Esophagus muscularis mucosa (tissue), 4 donors: ENCODE data around the gene USE1. TPM values are rescaled to one million over a fixed set of nuclear protein-coding genes. Genes with fewer than 3 reads are reported as not detected.

Experiments
- DNase-seq: peaks from one replicate; pipeline ENCODE4 v3.0.0-alpha.2; 2017; ENCODE audit errors: extremely low spot score
- H3K27ac ChIP-seq, 4 donors: fragments of 200-600 bp; sonication (generic); replicated peaks in 1 of 4; 1 replicate in 3 of 4; 2 replicates in 1 of 4; pipeline ENCODE4 v1.5.1; 2016 to 2019; ENCODE audit warnings: mild to moderate bottlenecking in 1 of 4
- H3K27me3 ChIP-seq, 4 donors: fragments of 200-600 bp; sonication (generic); one replicate each; pipeline versions ENCODE4 v1.5.1 to v1.6.0; 2016 to 2019
- H3K36me3 ChIP-seq, 4 donors: fragments of 200-600 bp; sonication (generic); one replicate each; pipeline ENCODE4 v1.5.1; 2016 to 2019
- H3K4me1 ChIP-seq, 4 donors: fragments of 200-600 bp; sonication (generic); one replicate each; pipeline ENCODE4 v1.5.1; 2016 to 2019
- H3K4me3 ChIP-seq, 4 donors: fragments of 200-600 bp; sonication (generic); 1 replicate in 2 of 4; 2 replicates in 2 of 4; pipeline ENCODE4 v1.5.1; 2016 to 2019; ENCODE audit warnings: mild to moderate bottlenecking in 4 of 4, moderate library complexity in 1 of 4
- H3K9me3 ChIP-seq, 4 donors: fragments of 200-600 bp; sonication (generic); 1 replicate in 3 of 4; 2 replicates in 1 of 4; pipeline ENCODE4 v1.5.1; 2016 to 2019
- EP300 ChIP-seq: sonication (generic); formaldehyde crosslinking; IDR thresholded peaks from one replicate; pipeline ENCODE4 v1.6.1; 2017; ENCODE audit warnings: antibody characterized with exemption
- POLR2A ChIP-seq: fragments of 450-650 bp; IDR thresholded peaks from one replicate; pipeline ENCODE4 v1.6.1; 2017; ENCODE audit warnings: antibody characterized with exemption, moderate library complexity, mild to moderate bottlenecking, low read depth
- POLR2AphosphoS5 ChIP-seq, 2 donors: sonication (generic); formaldehyde crosslinking; IDR thresholded peaks; one replicate each; pipeline ENCODE4 v1.6.1; 2017; ENCODE audit warnings: antibody characterized with exemption in 2 of 2
- WGBS: methylation state at CpG from one replicate; pipeline ENCODE4 v1.1.5; 2018; 5-methylcytosine and 5-hydroxymethylcytosine counted together
- intact Hi-C: fragments of 100-400 bp; cut with DNase I; formaldehyde crosslinking; loops from one replicate; pipeline ENCODE4 v1.15.1; 2023
- total RNA-seq, 4 donors: library from RNA; depleted of rRNA; stranded (reverse); fragments of >200 nt; gene quantifications; one replicate each; pipeline versions ENCODE4 v1.1.0 to v1.2.1, GENCODE V29; 2016
- TF ChIP-seq, protein P1 (sequence below), 3 experiments: fragments of 200-600 bp in 2 of 3; fragments of 450-650 bp in 1 of 3; sonication (generic) in 2 of 3; IDR thresholded peaks; one replicate each; pipeline ENCODE4 v1.5.1; 2017 to 2019; ENCODE audit warnings: antibody characterized with exemption in 3 of 3, mild to moderate bottlenecking in 2 of 3, moderate library complexity in 1 of 3

The USE1 gene
- total RNA-seq, 4 donors from 2014 or later = 20.7 to 26.2 (median 21.3) TPM

DNA sequence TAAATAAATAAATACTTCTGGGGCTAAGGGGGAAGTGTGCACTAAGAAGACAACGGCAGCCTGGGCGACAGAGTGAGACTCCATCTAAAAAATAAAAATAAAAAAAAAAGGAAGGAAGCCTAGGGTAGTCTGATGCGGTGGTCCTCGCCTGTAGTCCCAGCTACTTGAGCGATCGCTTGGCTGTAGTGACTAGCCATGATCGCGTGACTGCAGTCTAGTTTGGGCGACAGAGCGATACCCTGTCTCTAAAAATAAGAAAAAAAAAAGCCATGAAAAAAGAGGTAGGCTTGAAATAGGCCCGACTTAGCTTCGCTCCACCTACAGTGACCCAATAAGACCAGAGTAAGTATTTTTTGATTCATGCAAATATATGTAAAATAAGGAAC is 51.4 kb downstream of the USE1 start:
- no peak for DNase-seq
- intact Hi-C loops = no loop called here
- Histone ChIP-seq H3K4me1 (peaks cover 12 to 17% (median 14%) of the 10 kb centered on the region in 4 donors), H3K9me3 (no peaks in the 10 kb centered on the region), H3K27me3 (no peaks in the 10 kb centered on the region), H3K27ac (peak overlapping the region; percentile 71 to 84 (median 82)), H3K4me3 (peak overlapping the region in 2 of 4 donors; percentile 73 to 95), H3K36me3 (peaks cover 20 to 31% (median 29%) of the 10 kb centered on the region in 4 donors)
- TF ChIP-seq POLR2AphosphoS5 (IDR thresholded peaks at IDR 0.05) = no peak
- TF ChIP-seq, protein P1, sequence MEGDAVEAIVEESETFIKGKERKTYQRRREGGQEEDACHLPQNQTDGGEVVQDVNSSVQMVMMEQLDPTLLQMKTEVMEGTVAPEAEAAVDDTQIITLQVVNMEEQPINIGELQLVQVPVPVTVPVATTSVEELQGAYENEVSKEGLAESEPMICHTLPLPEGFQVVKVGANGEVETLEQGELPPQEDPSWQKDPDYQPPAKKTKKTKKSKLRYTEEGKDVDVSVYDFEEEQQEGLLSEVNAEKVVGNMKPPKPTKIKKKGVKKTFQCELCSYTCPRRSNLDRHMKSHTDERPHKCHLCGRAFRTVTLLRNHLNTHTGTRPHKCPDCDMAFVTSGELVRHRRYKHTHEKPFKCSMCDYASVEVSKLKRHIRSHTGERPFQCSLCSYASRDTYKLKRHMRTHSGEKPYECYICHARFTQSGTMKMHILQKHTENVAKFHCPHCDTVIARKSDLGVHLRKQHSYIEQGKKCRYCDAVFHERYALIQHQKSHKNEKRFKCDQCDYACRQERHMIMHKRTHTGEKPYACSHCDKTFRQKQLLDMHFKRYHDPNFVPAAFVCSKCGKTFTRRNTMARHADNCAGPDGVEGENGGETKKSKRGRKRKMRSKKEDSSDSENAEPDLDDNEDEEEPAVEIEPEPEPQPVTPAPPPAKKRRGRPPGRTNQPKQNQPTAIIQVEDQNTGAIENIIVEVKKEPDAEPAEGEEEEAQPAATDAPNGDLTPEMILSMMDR (IDR thresholded peaks at IDR 0.05) = no peak
- TF ChIP-seq POLR2A = no peak
- no peak for TF ChIP-seq EP300
- 68% methylated on average over 12 of the region's 12 CpGs for WGBS

DNA sequence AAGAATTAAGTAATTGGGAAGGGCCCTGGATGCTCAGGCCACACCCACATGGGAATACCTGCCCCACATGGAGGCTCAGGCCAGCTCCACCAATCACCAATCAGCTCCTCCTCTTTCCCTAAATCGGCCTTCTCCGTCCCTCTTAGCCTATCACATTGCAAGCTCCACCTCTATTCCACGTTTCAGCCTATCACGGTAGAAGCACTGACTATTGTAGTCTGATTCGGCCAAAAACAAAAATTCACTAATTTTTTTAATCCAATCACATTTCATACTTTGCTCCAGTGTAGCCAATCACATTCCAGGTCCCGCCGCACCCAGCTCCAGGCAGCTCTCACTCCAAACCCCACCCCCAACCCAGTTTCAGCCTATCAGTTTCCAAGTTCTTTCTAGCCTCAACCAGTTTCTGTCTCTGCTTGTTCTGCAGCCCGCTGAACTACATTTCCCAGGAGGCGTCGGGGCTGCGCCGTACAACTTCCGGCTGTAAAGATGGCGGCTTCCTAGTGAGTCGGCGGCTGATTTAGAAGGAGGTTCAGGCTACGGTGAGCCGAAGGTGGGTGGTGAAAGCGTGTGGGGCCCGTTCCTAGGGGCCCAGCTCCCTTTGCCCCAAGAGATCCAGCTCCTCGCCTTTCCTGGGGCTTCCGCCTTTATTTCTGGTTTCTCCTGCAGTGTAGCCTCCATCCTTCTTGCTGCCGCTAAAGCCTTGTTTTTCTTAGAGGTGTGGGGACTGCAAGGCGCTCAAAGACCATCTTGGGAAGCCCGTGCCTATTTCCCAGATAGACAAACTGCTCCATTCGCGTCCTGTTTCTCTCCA is 52.0 kb downstream of the USE1 start, which contains the start of gene BABAM1:
Gene BABAM1 (plus strand): TSS at position 469 of the 814 bp plus-strand sequence. CDS start 1,364 bp downstream, outside the sequence.
- H3K36me3 ChIP-seq = peaks cover 26 to 37% (median 34%) of the 10 kb centered on the region in 4 donors
- WGBS = under 1% methylated on average over 27 of the region's 27 CpGs
- H3K27ac ChIP-seq = peak within 1 kb of the TSS; percentile 71 to 84 (median 82)
- H3K9me3 ChIP-seq = no peaks in the 10 kb centered on the region
- H3K4me1 ChIP-seq = peaks cover 12 to 17% (median 14%) of the 10 kb centered on the region in 4 donors
- peak within 1 kb of the TSS; percentile 73 to 95 (median 75) for H3K4me3 ChIP-seq
- TF ChIP-seq POLR2AphosphoS5 (IDR thresholded peaks at IDR 0.05) (peak; percentile 79 to 87), EP300 (no peak)
- TF ChIP-seq, protein P1 (IDR thresholded peaks at IDR 0.05) = peak in 1 of 3 experiments; percentile 33
- peak; percentile 99 for DNase-seq
- intact Hi-C loops = no loop called here
- no peaks in the 10 kb centered on the region for H3K27me3 ChIP-seq

DNA sequence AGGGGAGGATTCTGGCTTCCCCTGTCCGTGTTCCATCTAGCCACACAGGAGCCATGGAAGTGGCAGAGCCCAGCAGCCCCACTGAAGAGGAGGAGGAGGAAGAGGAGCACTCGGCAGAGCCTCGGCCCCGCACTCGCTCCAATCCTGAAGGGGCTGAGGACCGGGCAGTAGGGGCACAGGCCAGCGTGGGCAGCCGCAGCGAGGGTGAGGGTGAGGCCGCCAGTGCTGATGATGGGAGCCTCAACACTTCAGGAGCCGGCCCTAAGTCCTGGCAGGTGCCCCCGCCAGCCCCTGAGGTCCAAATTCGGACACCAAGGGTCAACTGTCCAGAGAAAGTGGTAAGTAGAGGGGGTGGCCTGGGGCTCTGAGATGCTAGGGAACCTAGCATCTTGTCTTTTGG is 53.6 kb downstream of the USE1 start:
- no peak for DNase-seq
- Histone ChIP-seq H3K4me3 (no peak overlapping the region), H3K9me3 (no peaks in the 10 kb centered on the region), H3K4me1 (peaks cover 12 to 17% (median 14%) of the 10 kb centered on the region in 4 donors), H3K36me3 (peaks cover 40 to 53% (median 49%) of the 10 kb centered on the region in 4 donors), H3K27me3 (no peaks in the 10 kb centered on the region), H3K27ac (no peak overlapping the region)
- intact Hi-C loops = no loop called here
- TF ChIP-seq POLR2AphosphoS5 (IDR thresholded peaks at IDR 0.05) (no peak), POLR2A (no peak), EP300 (no peak)
- TF ChIP-seq, protein P1 (IDR thresholded peaks at IDR 0.05) = no peak
- WGBS = 93% methylated on average over 13 of the region's 13 CpGs

Other genes with a start within 250 kb of the USE1 start
- 10 to 100 TPM in 3 of 4 donors, 1 to 10 TPM in 1; 9.6 to 21.0 (median 13.0) TPM for gene CPAMD8, start 188.5 kb upstream of the USE1 start, total RNA-seq
- gene HAUS8, start 139.9 kb upstream of the USE1 start, total RNA-seq = 1 to 10 TPM; 3.3 to 6.6 (median 4.6) TPM
- 10 to 100 TPM; 52.6 to 73.3 (median 57.7) TPM for gene MYO9B, start 139.6 kb upstream of the USE1 start, total RNA-seq
- gene OCEL1, start 10.9 kb downstream of the USE1 start, total RNA-seq = 10 to 100 TPM in 1 of 4 donors, 1 to 10 TPM in 3; 6.3 to 18.8 (median 7.8) TPM
- gene NR2F6, start 30.6 kb downstream of the USE1 start, total RNA-seq = 10 to 100 TPM; 38.6 to 88.0 (median 61.2) TPM
- 10 to 100 TPM in 1 of 4 donors, 1 to 10 TPM in 3; 2.2 to 12.0 (median 6.3) TPM for gene USHBP1, start 49.4 kb downstream of the USE1 start, total RNA-seq
- 10 to 100 TPM; 72.2 to 92.3 (median 82.5) TPM for gene BABAM1, start 52.1 kb downstream of the USE1 start, total RNA-seq
- 1 to 10 TPM in 2 of 4 donors, under 1 TPM in 2; under 0.01 to 3.0 (median 0.88) TPM for gene ANKLE1, start 66.5 kb downstream of the USE1 start, total RNA-seq
- 10 to 100 TPM; 14.7 to 35.4 (median 28.1) TPM for gene ABHD8, start 88.1 kb downstream of the USE1 start, total RNA-seq
- 100 to 1,000 TPM; 131 to 173 (median 147) TPM for gene MRPL34, start 90.5 kb downstream of the USE1 start, total RNA-seq
- gene DDA1, start 94.2 kb downstream of the USE1 start, total RNA-seq = 10 to 100 TPM; 12.0 to 25.4 (median 20.9) TPM
- 1 to 10 TPM; 2.9 to 7.4 (median 4.0) TPM for gene ANO8, start 119.5 kb downstream of the USE1 start, total RNA-seq
- gene GTPBP3, start 122.2 kb downstream of the USE1 start, total RNA-seq = 10 to 100 TPM in 2 of 4 donors, 1 to 10 TPM in 2; 8.7 to 13.3 (median 10.2) TPM
- gene PLVAP, start 162.0 kb downstream of the USE1 start, total RNA-seq = 100 to 1,000 TPM in 3 of 4 donors, 10 to 100 TPM in 1; 37.4 to 155 (median 117) TPM
- gene CCDC194, start 178.8 kb downstream of the USE1 start, total RNA-seq = not detected
- 10 to 100 TPM; 25.3 to 59.7 (median 51.0) TPM for gene BST2, start 190.3 kb downstream of the USE1 start, total RNA-seq
- 10 to 100 TPM; 24.5 to 66.1 (median 56.1) TPM for gene MVB12A, start 204.7 kb downstream of the USE1 start, total RNA-seq
- gene TMEM221, start 233.3 kb downstream of the USE1 start, total RNA-seq = under 1 TPM in 2 of 4 donors, not detected in 2; 0.26 to 0.75 TPM
- not detected for gene NXNL1, start 245.6 kb downstream of the USE1 start, total RNA-seq